ENCODE measurements around the gene TRIM16.

DNA sequence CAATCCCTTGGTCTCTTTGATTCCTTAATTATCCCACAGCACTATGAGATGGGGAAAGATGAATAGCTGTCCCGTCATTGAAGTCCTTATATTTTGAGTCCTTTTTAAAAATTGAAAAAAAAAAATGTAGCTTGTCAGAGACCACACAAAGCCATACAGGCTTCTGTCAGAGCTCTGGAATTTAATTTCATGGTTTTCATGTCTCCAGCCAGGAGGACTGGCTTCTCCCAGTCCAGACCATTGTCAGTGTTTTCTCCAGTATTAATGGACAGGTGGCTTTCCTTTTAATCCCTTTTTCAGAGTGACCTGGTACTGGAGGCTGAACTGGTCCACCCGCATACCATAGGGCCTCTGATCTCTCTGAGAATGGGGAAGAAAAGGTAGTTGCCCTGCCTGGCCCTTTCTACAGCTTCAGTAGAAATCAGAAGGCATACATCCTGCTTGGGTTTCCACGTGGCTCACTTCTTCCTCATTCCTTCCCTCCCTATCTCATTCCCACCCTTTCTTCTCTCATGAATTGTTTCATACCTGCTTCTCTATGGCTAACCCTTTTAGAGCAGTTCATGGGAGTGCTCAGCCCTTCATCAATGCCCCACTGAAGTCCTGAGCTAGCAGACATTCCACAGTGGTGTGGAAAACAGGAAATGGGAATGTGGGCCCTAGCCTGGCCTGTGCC is 29.1 kb downstream of the TRIM16 start:
- TF ChIP-seq CTCF (conservative IDR thresholded peaks at IDR 0.05) (no peak), ZFX (IDR thresholded peaks at IDR 0.05) (no peak)

Measured in C4-2B (cell line).